Activated naive CD4-positive, alpha-beta T cell treated with anti-CD3 and anti-CD28 coated beads, Interleukin-2, amount 10 ng/mL, durations not matched to agents 7 days and 5 days (primary cell): Measurements from ENCODE around the gene RGSL1.

ENCODE experiments used
- CTCF ChIA-PET: fragments of 350-600 bp; sonication (Branson Sonifier 250); formaldehyde crosslinking; loops from one replicate; lab custom pipeline; 2021; ENCODE audit warnings: antibody characterized with exemption; lab: Charles Lee
- DNase-seq: peaks from one replicate; pipeline ENCODE4 v3.0.0-alpha.2; 2020
- H3K27ac Mint-ChIP-seq: one replicate; pipeline ENCODE4 v1.8.0; 2021; ENCODE audit warnings: mild to moderate bottlenecking, moderate library complexity, mixed read lengths
- H3K27me3 Mint-ChIP-seq: one replicate; pipeline ENCODE4 v1.8.0; 2021; ENCODE audit warnings: mild to moderate bottlenecking, mixed read lengths
- H3K36me3 Mint-ChIP-seq: one replicate; pipeline ENCODE4 v1.8.0; 2021; ENCODE audit warnings: mixed read lengths
- H3K4me1 Mint-ChIP-seq: one replicate; pipeline ENCODE4 v1.8.0; 2021; ENCODE audit warnings: mixed read lengths
- H3K4me3 Mint-ChIP-seq: one replicate; pipeline ENCODE4 v1.8.0; 2021; ENCODE audit warnings: mild to moderate bottlenecking, moderate library complexity, mixed read lengths
- H3K9me3 Mint-ChIP-seq: one replicate; pipeline ENCODE4 v1.8.0; 2021; ENCODE audit warnings: mixed read lengths

Gene RGSL1

GRCh38 chr1:182460550-182460951 lies 10.6 kb downstream of the RGSL1 start:
- H3K4me1 Mint-ChIP-seq, result no peaks in the 10 kb centered on the region
- no peak overlapping the region for H3K4me3 Mint-ChIP-seq
- DNase-seq, result no peak
- H3K9me3 Mint-ChIP-seq, result no peaks in the 10 kb centered on the region
- H3K27me3 Mint-ChIP-seq, result peaks cover 7% of the 10 kb centered on the region
- no peaks in the 10 kb centered on the region for H3K36me3 Mint-ChIP-seq
- CTCF ChIA-PET, result no interaction called here
- no peak overlapping the region for H3K27ac Mint-ChIP-seq

GRCh38 chr1:182473556-182473955 lies 23.6 kb downstream of the RGSL1 start:
- peaks cover 22% of the 10 kb centered on the region for H3K27me3 Mint-ChIP-seq
- no peaks in the 10 kb centered on the region for H3K36me3 Mint-ChIP-seq
- no peaks in the 10 kb centered on the region for H3K4me1 Mint-ChIP-seq
- DNase-seq, result no peak
- peaks cover 2% of the 10 kb centered on the region for H3K9me3 Mint-ChIP-seq
- CTCF ChIA-PET, result no interaction called here
- H3K27ac Mint-ChIP-seq, result no peak overlapping the region
- H3K4me3 Mint-ChIP-seq, result no peak overlapping the region

GRCh38 chr1:182476625-182477024 lies 26.7 kb downstream of the RGSL1 start:
- CTCF ChIA-PET, result no interaction called here
- H3K4me1 Mint-ChIP-seq, result no peaks in the 10 kb centered on the region
- no peak overlapping the region for H3K4me3 Mint-ChIP-seq
- H3K27me3 Mint-ChIP-seq, result peaks cover 10% of the 10 kb centered on the region
- H3K27ac Mint-ChIP-seq, result no peak overlapping the region
- H3K36me3 Mint-ChIP-seq, result no peaks in the 10 kb centered on the region
- peaks cover 2% of the 10 kb centered on the region for H3K9me3 Mint-ChIP-seq
- no peak for DNase-seq

- CTCF ChIA-PET, result no interaction called here
- Mint-ChIP-seq H3K27me3 (peaks cover 10% of the 10 kb centered on the region), H3K27ac (no peak overlapping the region), H3K4me1 (no peaks in the 10 kb centered on the region), H3K4me3 (no peak overlapping the region), H3K9me3 (peaks cover 2% of the 10 kb centered on the region), H3K36me3 (no peaks in the 10 kb centered on the region)
- no peak for DNase-seq
These were observed 28.3 kb downstream of the RGSL1 start for GRCh38 chr1:182478238-182478637.

- DNase-seq, result no peak
- CTCF ChIA-PET, result interaction anchor here (1.4 kb wide), 1 partner anchor 399 kb away, joined by 3 read pairs; no protein-coding TSS in a partner anchor
- no peaks in the 10 kb centered on the region for H3K36me3 Mint-ChIP-seq
- no peak overlapping the region for H3K4me3 Mint-ChIP-seq
- H3K9me3 Mint-ChIP-seq, result no peaks in the 10 kb centered on the region
- no peaks in the 10 kb centered on the region for H3K4me1 Mint-ChIP-seq
- no peak overlapping the region for H3K27ac Mint-ChIP-seq
- peaks cover 11% of the 10 kb centered on the region for H3K27me3 Mint-ChIP-seq
These were observed 34.1 kb downstream of the RGSL1 start for GRCh38 chr1:182484067-182484466.

GRCh38 chr1:182484531-182485257 lies 34.7 kb downstream of the RGSL1 start:
- no peaks in the 10 kb centered on the region for H3K9me3 Mint-ChIP-seq
- H3K36me3 Mint-ChIP-seq, result no peaks in the 10 kb centered on the region

GRCh38 chr1:182485861-182486260 lies 35.9 kb downstream of the RGSL1 start:
- Mint-ChIP-seq H3K27me3 (peaks cover 11% of the 10 kb centered on the region), H3K36me3 (no peaks in the 10 kb centered on the region), H3K4me3 (no peak overlapping the region), H3K9me3 (no peaks in the 10 kb centered on the region), H3K27ac (no peak overlapping the region), H3K4me1 (no peaks in the 10 kb centered on the region)
- CTCF ChIA-PET, result no interaction called here
- DNase-seq, result no peak

More at GRCh38 chr1:182484531-182485257, 34.7 kb downstream of the RGSL1 start:
- CTCF ChIA-PET, result interaction anchor here (1.1 to 1.4 kb wide), 2 partner anchors 9 to 400 kb away, joined by 3 read pairs; no protein-coding TSS in a partner anchor
- peaks cover 11% of the 10 kb centered on the region for H3K27me3 Mint-ChIP-seq
- H3K27ac Mint-ChIP-seq, result no peak overlapping the region
- H3K4me1 Mint-ChIP-seq, result no peaks in the 10 kb centered on the region
- no peak for DNase-seq
- no peak overlapping the region for H3K4me3 Mint-ChIP-seq

- Mint-ChIP-seq H3K27ac (no peak overlapping the region), H3K27me3 (peaks cover 10% of the 10 kb centered on the region), H3K4me3 (no peak overlapping the region), H3K9me3 (no peaks in the 10 kb centered on the region), H3K4me1 (no peaks in the 10 kb centered on the region), H3K36me3 (no peaks in the 10 kb centered on the region)
- CTCF ChIA-PET, result no interaction called here
- no peak for DNase-seq
These were observed 38.9 kb downstream of the RGSL1 start for GRCh38 chr1:182488803-182489202.

- Mint-ChIP-seq H3K9me3 (no peaks in the 10 kb centered on the region), H3K4me1 (no peaks in the 10 kb centered on the region), H3K27me3 (no peaks in the 10 kb centered on the region), H3K36me3 (no peaks in the 10 kb centered on the region), H3K4me3 (no peak overlapping the region), H3K27ac (no peak overlapping the region)
- DNase-seq, result no peak
- CTCF ChIA-PET, result interaction anchor here (1.4 kb wide), 1 partner anchor 8 kb away, joined by 3 read pairs; no protein-coding TSS in a partner anchor
These were observed 43.1 kb downstream of the RGSL1 start for GRCh38 chr1:182493063-182493462.

- Mint-ChIP-seq H3K9me3 (no peaks in the 10 kb centered on the region), H3K36me3 (no peaks in the 10 kb centered on the region), H3K27ac (no peak overlapping the region), H3K4me1 (no peaks in the 10 kb centered on the region), H3K27me3 (peaks cover 4% of the 10 kb centered on the region), H3K4me3 (no peak overlapping the region)
- DNase-seq, result no peak
- CTCF ChIA-PET, result no interaction called here
These were observed 45.1 kb downstream of the RGSL1 start for GRCh38 chr1:182495002-182495401.

- DNase-seq, result no peak
- H3K4me3 Mint-ChIP-seq, result no peak overlapping the region
- no peaks in the 10 kb centered on the region for H3K36me3 Mint-ChIP-seq
- H3K4me1 Mint-ChIP-seq, result no peaks in the 10 kb centered on the region
- H3K27ac Mint-ChIP-seq, result no peak overlapping the region
- CTCF ChIA-PET, result no interaction called here
- peaks cover 4% of the 10 kb centered on the region for H3K27me3 Mint-ChIP-seq
- no peaks in the 10 kb centered on the region for H3K9me3 Mint-ChIP-seq
These were observed 45.7 kb downstream of the RGSL1 start for GRCh38 chr1:182495693-182496092.

- H3K36me3 Mint-ChIP-seq, result no peaks in the 10 kb centered on the region
- no peak overlapping the region for H3K4me3 Mint-ChIP-seq
- H3K27ac Mint-ChIP-seq, result no peak overlapping the region
- CTCF ChIA-PET, result no interaction called here
- no peaks in the 10 kb centered on the region for H3K9me3 Mint-ChIP-seq
- DNase-seq, result no peak
- no peaks in the 10 kb centered on the region for H3K27me3 Mint-ChIP-seq
- H3K4me1 Mint-ChIP-seq, result no peaks in the 10 kb centered on the region
These were observed 57.7 kb downstream of the RGSL1 start for GRCh38 chr1:182507685-182508084.

- no peak overlapping the region for H3K27ac Mint-ChIP-seq
- DNase-seq, result no peak
- H3K9me3 Mint-ChIP-seq, result no peaks in the 10 kb centered on the region
- no peaks in the 10 kb centered on the region for H3K4me1 Mint-ChIP-seq
- CTCF ChIA-PET, result interaction anchor here (1.0 kb wide), 1 partner anchor 80 kb away, joined by 3 read pairs; no protein-coding TSS in a partner anchor
- H3K36me3 Mint-ChIP-seq, result no peaks in the 10 kb centered on the region
- peaks cover 15% of the 10 kb centered on the region for H3K27me3 Mint-ChIP-seq
- H3K4me3 Mint-ChIP-seq, result no peak overlapping the region
These were observed 65.6 kb downstream of the RGSL1 start for GRCh38 chr1:182515556-182515955.

- no peak for DNase-seq
These were observed 70.8 kb downstream of the RGSL1 start for GRCh38 chr1:182520736-182521135.

GRCh38 chr1:182525342-182525741 lies 75.4 kb downstream of the RGSL1 start:
- no peak overlapping the region for H3K27ac Mint-ChIP-seq
- no peak overlapping the region for H3K4me3 Mint-ChIP-seq
- DNase-seq, result no peak
- CTCF ChIA-PET, result no interaction called here
- H3K27me3 Mint-ChIP-seq, result no peaks in the 10 kb centered on the region
- H3K9me3 Mint-ChIP-seq, result peaks cover 17% of the 10 kb centered on the region
- no peaks in the 10 kb centered on the region for H3K4me1 Mint-ChIP-seq
- H3K36me3 Mint-ChIP-seq, result no peaks in the 10 kb centered on the region

More at GRCh38 chr1:182520736-182521135, 70.8 kb downstream of the RGSL1 start:
- Mint-ChIP-seq H3K9me3 (peaks cover 9% of the 10 kb centered on the region), H3K27ac (no peak overlapping the region), H3K27me3 (peaks cover 12% of the 10 kb centered on the region), H3K4me1 (no peaks in the 10 kb centered on the region), H3K4me3 (no peak overlapping the region), H3K36me3 (no peaks in the 10 kb centered on the region)
- CTCF ChIA-PET, result no interaction called here
